ENCODE data around the gene NYAP1.

NYAP1 gene

DNA sequence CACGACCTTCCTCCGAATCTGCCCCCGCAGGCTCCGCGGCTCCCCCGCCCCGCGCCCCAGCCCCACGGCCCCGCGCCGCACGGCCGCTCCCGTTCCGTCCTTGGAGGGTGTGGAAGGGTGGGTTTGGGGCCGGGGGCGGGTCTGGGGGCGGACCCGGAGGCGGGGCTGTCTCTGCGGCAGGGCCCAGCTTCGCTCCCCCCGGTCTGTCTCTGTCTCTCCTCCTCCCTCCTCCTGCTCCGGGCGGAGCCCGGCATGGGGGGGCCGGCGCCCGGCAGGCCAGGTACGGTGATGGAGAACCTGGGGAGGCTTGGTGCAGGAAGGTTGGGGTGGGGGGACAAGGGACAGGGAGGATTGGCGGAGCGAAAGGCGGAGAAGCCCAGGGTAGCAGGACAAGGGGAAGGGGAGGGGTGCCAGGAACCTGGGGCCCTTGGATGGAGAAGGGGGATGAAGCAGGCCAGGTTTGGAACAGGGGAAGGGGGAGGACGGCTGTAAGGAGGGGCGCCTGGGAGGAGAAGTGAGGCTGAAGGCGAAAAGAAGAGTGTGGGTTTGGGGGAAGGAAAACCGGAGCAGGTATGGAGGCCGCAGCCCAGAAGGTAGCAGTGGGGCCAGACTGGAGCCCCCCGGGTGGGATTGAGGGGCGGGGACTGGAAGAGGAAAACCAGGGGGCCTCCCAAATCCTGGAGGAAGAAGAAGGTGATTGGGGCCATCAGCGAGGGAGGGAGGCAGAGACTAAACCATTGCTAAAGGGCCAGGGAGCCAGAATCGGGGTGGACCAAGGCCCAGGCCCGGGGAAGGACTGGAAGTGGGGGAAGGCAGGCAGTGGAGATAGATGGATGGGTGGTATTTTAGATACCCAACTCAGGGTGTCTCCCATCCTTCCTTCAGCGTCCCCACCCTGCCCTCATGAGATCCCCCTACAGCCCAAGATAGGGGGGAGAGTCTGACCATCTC, at the start of gene NYAP1:
Gene NYAP1 (plus strand): TSS at position 206 of the 951 bp plus-strand sequence. CDS start 1,385 bp downstream, outside the sequence.
- Histone ChIP-seq H3K27ac (ENCODE audit: poor library complexity, severe bottlenecking) (peak within 1 kb of the TSS; percentile 33), H3K9me3 (ENCODE audit: severe bottlenecking) (no peaks in the 10 kb centered on the region), H3K36me3 (ENCODE audit: low read depth) (no peaks in the 10 kb centered on the region), H3K4me3 (ENCODE audit: severe bottlenecking) (peak within 1 kb of the TSS; percentile 78), H3K4me1 (ENCODE audit: insufficient read depth, poor library complexity, severe bottlenecking) (no peaks in the 10 kb centered on the region), H3K27me3 (ENCODE audit: insufficient read depth, poor library complexity, severe bottlenecking) (no peaks in the 10 kb centered on the region)
- ATAC-seq (ENCODE audit: low read depth) (peak; percentile 41), DNase-seq (ENCODE audit: low spot score) (no peak)
- TF ChIP-seq, protein P1, sequence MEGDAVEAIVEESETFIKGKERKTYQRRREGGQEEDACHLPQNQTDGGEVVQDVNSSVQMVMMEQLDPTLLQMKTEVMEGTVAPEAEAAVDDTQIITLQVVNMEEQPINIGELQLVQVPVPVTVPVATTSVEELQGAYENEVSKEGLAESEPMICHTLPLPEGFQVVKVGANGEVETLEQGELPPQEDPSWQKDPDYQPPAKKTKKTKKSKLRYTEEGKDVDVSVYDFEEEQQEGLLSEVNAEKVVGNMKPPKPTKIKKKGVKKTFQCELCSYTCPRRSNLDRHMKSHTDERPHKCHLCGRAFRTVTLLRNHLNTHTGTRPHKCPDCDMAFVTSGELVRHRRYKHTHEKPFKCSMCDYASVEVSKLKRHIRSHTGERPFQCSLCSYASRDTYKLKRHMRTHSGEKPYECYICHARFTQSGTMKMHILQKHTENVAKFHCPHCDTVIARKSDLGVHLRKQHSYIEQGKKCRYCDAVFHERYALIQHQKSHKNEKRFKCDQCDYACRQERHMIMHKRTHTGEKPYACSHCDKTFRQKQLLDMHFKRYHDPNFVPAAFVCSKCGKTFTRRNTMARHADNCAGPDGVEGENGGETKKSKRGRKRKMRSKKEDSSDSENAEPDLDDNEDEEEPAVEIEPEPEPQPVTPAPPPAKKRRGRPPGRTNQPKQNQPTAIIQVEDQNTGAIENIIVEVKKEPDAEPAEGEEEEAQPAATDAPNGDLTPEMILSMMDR (IDR thresholded peaks at IDR 0.05; ENCODE audit: poor library complexity, severe bottlenecking): no peak

DNA sequence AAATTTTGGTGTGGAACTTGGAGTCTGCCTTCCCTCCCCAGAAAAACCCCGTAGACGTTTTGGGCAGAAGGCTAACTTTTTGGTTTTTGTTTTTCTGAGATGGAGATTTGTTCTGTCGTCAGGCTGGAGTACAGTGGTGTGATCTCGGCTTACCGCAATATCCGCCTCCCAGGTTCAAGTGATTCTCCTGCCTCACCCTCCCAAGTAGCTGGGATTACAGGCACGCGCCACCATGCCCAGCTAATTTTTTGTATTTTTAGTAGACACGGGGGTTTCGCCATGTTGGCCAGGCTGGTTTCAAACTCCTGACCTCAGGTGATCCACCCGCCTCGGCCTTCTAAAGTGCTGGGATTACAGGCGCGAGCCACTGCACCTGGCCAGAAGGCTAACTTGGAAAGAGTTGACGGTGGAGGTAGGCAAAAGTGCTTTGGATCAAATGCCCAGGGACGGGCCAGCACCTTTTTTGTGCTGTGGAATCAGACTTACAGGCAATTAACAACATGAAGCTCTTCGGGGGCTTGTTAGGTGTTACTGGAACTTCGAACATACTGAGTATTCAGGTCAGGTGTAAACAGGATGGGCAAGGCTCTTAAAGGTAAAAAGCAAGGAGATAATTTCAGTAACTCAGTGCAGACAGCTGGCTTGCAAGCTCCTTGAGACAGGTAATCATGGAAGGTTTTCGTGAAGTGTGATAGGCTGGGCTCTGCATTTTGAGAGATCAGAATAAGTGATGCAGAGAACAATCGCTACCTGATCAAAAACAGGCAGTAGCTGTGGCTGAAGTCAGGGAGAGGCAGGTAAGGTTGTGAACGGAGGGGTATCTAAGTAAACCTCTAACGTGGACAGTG, 49.2 kb upstream of the NYAP1 start:
- peak overlapping the region; percentile 93 for H3K4me3 ChIP-seq (ENCODE audit: severe bottlenecking)
- H3K27ac ChIP-seq (ENCODE audit: poor library complexity, severe bottlenecking): peak overlapping the region; percentile 87

DNA sequence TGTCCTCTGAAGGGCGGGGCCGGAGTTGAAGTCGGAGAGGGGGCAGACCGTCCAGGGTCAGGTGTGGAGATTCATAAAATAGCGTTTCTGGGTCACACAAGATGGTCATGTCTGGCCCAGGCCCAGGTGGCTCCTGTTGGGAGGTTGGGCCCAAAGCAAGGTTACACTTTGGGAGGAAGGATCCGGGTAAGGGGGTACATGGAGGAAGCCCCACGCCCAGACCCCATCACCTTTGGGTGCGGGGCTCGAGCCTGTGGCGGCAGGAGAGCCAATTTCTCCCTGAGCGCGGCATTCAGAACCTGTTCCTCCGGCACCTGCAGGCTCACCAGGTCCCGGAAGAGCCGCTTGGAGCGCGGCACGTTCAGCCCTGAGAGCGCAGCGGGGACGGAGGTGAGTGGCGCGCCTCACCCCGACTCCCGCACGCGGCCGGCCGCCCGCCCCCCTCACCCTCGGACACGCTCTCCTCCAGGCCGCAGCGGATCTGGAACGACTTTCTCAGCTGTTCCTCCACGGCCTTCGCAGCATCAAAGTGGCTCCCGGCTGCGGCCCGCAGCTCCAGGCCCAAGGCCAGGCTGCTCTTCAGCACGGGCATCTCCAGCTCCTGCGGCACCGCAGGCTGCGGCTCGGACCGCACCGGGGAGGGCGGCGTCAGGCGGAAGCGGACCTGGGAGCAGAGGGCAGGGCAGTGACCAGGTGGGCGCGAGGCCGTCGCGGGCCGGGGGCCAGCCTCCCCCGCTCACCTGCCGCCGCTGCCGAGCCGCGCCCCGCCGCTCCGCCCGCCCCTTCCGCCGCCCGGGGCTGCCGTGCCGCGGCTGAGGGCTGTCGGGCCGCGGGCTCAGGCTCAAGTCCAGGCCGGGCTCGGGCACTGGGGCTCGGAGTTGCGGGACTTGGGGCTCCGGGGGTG, 48.1 kb upstream of the NYAP1 start:
- peak; percentile 36 for ATAC-seq (ENCODE audit: low read depth)
- Histone ChIP-seq H3K4me1 (ENCODE audit: insufficient read depth, poor library complexity, severe bottlenecking) (peaks cover 3% of the 10 kb centered on the region), H3K27me3 (ENCODE audit: insufficient read depth, poor library complexity, severe bottlenecking) (no peaks in the 10 kb centered on the region), H3K36me3 (ENCODE audit: low read depth) (peaks cover 34% of the 10 kb centered on the region), H3K9me3 (ENCODE audit: severe bottlenecking) (no peaks in the 10 kb centered on the region), H3K27ac (ENCODE audit: poor library complexity, severe bottlenecking) (peak overlapping the region; percentile 87), H3K4me3 (ENCODE audit: severe bottlenecking) (peak overlapping the region; percentile 93)
- no peak for DNase-seq (ENCODE audit: low spot score)
- TF ChIP-seq, protein P1 (IDR thresholded peaks at IDR 0.05; ENCODE audit: poor library complexity, severe bottlenecking): no peak

More for the DNA sequence above, 49.2 kb upstream of the NYAP1 start:
- DNase-seq (ENCODE audit: low spot score) (no peak), ATAC-seq (ENCODE audit: low read depth) (no peak)
- Histone ChIP-seq H3K27me3 (ENCODE audit: insufficient read depth, poor library complexity, severe bottlenecking) (no peaks in the 10 kb centered on the region), H3K36me3 (ENCODE audit: low read depth) (peaks cover 34% of the 10 kb centered on the region), H3K4me1 (ENCODE audit: insufficient read depth, poor library complexity, severe bottlenecking) (peaks cover 3% of the 10 kb centered on the region), H3K9me3 (ENCODE audit: severe bottlenecking) (no peaks in the 10 kb centered on the region)
- TF ChIP-seq, protein P1 (IDR thresholded peaks at IDR 0.05; ENCODE audit: poor library complexity, severe bottlenecking): no peak

DNA sequence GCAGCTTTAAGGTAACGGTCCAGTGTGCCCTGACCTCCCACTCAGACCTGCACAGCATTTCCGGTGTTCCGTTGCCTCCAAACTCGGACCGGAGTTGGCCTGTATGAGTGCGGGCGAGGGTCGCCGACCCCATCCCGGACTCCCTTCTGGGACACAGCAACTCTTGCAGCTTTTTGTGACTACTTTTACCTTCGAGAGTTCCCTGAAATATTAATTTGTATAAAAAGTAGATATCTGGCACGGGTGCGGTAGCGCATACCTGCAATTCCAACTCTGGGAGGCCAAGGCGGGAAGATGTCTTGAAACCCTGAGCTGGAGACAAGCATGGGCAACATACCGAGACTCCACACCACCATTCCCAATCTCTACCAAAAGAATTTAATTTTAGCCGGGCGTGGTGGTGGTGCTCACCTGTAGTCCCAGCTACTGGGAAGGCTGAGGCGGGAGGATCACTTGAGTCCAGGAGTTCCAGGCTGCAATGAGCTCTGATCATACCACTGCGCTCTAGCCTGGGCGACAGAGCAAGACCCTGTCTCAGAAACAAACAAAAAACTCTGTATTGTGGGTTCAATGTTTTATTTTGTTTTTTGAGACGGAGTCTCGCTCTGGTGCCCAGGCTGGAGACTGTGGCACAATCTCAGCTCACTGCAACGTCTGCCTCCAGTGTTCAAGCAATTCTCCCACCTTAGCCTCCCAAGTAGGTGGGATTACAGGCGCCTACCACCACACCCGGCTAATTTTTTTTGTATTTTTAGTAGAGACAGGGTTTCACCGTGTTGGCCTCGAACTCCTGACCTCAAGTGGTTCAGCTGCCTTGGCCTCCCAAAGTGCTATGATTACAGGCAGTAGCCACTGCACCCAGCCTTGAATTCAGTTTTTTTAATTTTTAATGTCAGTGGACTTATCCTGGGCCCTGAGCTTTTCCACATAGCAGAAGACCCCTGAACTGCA, 46.3 kb upstream of the NYAP1 start:
- H3K27me3 ChIP-seq (ENCODE audit: insufficient read depth, poor library complexity, severe bottlenecking): no peaks in the 10 kb centered on the region
- DNase-seq (ENCODE audit: low spot score) (no peak), ATAC-seq (ENCODE audit: low read depth) (no peak)
- TF ChIP-seq, protein P1 (IDR thresholded peaks at IDR 0.05; ENCODE audit: poor library complexity, severe bottlenecking): no peak
- H3K36me3 ChIP-seq (ENCODE audit: low read depth): peaks cover 29% of the 10 kb centered on the region
- no peaks in the 10 kb centered on the region for H3K9me3 ChIP-seq (ENCODE audit: severe bottlenecking)
- peaks cover 3% of the 10 kb centered on the region for H3K4me1 ChIP-seq (ENCODE audit: insufficient read depth, poor library complexity, severe bottlenecking)
- H3K4me3 ChIP-seq (ENCODE audit: severe bottlenecking): peak overlapping the region; percentile 93
- peak overlapping the region; percentile 87 for H3K27ac ChIP-seq (ENCODE audit: poor library complexity, severe bottlenecking)
